CD14-positive monocyte (primary cell): Measurements from ENCODE around the gene OAF. TPM values are rescaled to one million over a fixed set of nuclear protein-coding genes. Genes with fewer than 3 reads are reported as not detected.

Experiments
- DNase-seq, 3 donors: peaks; one replicate each; pipeline ENCODE4 v3.0.0-alpha.2; 2011 to 2022
- H2AFZ ChIP-seq: 2 replicates; pipeline ENCODE4 v1.6.0; 2012; ENCODE audit warnings: mild to moderate bottlenecking, low read depth, low read length, inconsistent platforms; ENCODE audit not compliant: insufficient read depth, poor library complexity, severe bottlenecking
- H3K27ac ChIP-seq, 2 donors: 1 replicate in 1 of 2; 2 replicates in 1 of 2; pipeline ENCODE4 v1.5.1; 2012 to 2013; ENCODE audit warnings: low read length in 2 of 2, control low read depth in 1 of 2, inconsistent platforms in 1 of 2, low read depth in 1 of 2, mild to moderate bottlenecking in 1 of 2
- H3K27me3 ChIP-seq, 2 donors: one replicate each; pipeline versions ENCODE4 v1.6.0 to v1.6.1; 2011 to 2013; ENCODE audit warnings: low read length in 2 of 2; ENCODE audit not compliant: control insufficient read depth in 2 of 2, insufficient read depth in 2 of 2
- H3K36me3 ChIP-seq, 2 donors: replicated peaks in 1 of 2; 1 replicate in 1 of 2; 2 replicates in 1 of 2; pipeline versions ENCODE4 v1.5.1 to v1.6.1; 2012 to 2013; ENCODE audit warnings: low read length in 2 of 2, control low read depth in 1 of 2, inconsistent platforms in 1 of 2, mild to moderate bottlenecking in 1 of 2; ENCODE audit not compliant: insufficient read depth in 2 of 2, control insufficient read depth in 1 of 2
- H3K4me1 ChIP-seq, 2 donors: 1 replicate in 1 of 2; 2 replicates in 1 of 2; pipeline versions ENCODE4 v1.5.1 to v1.6.1; 2012 to 2013; ENCODE audit warnings: low read length in 2 of 2, control low read depth in 1 of 2, inconsistent platforms in 1 of 2, mild to moderate bottlenecking in 1 of 2, moderate library complexity in 1 of 2; ENCODE audit not compliant: insufficient read depth in 2 of 2, control insufficient read depth in 1 of 2
- H3K4me2 ChIP-seq: replicated peaks from 2 replicates; pipeline ENCODE3; 2012; ENCODE audit warnings: low read length, moderate library complexity, mild to moderate bottlenecking; ENCODE audit not compliant: poor library complexity, severe bottlenecking; ENCODE audit errors: extremely low read depth
- H3K4me3 ChIP-seq, 3 experiments: fragments of 200-600 bp in 1 of 3; sonication (generic) in 1 of 3; replicated peaks in 1 of 3; 1 replicate in 2 of 3; 2 replicates in 1 of 3; pipeline ENCODE4 v1.5.1; 2011 to 2013; ENCODE audit warnings: low read length in 3 of 3, mild to moderate bottlenecking in 3 of 3, control low read depth in 2 of 3, low read depth in 2 of 3, inconsistent platforms in 1 of 3, moderate library complexity in 1 of 3
- H3K79me2 ChIP-seq: 2 replicates; pipeline ENCODE4 v1.6.0; 2012; ENCODE audit warnings: mild to moderate bottlenecking, control low read depth, inconsistent platforms, low read length, moderate library complexity; ENCODE audit not compliant: insufficient read depth
- H3K9ac ChIP-seq: 2 replicates; pipeline ENCODE4 v1.6.0; 2017; ENCODE audit warnings: low read length, mild to moderate bottlenecking; ENCODE audit not compliant: insufficient read depth, poor library complexity, severe bottlenecking
- H3K9me3 ChIP-seq, 2 donors: replicated peaks in 1 of 2; 1 replicate in 1 of 2; 2 replicates in 1 of 2; pipeline versions ENCODE4 v1.5.1 to v1.6.1; 2012 to 2013; ENCODE audit warnings: low read length in 2 of 2, control low read depth in 1 of 2; ENCODE audit not compliant: control insufficient read depth in 1 of 2, insufficient read depth in 1 of 2
- H4K20me1 ChIP-seq: 2 replicates; pipeline ENCODE4 v1.6.0; 2012; ENCODE audit warnings: mild to moderate bottlenecking, low read length, control low read depth, moderate library complexity; ENCODE audit not compliant: insufficient read depth
- H3K27ac Mint-ChIP-seq, 7 donors: one replicate each; pipeline ENCODE4 v1.8.0; 2020; ENCODE audit warnings: mild to moderate bottlenecking in 7 of 7, mixed read lengths in 7 of 7, moderate library complexity in 6 of 7, inconsistent platforms in 2 of 7
- H3K27me3 Mint-ChIP-seq, 3 donors: one replicate each; pipeline ENCODE4 v1.8.0; 2021 to 2022; ENCODE audit warnings: low read depth in 3 of 3, mild to moderate bottlenecking in 3 of 3, mixed read lengths in 3 of 3, moderate library complexity in 3 of 3, inconsistent platforms in 1 of 3
- H3K36me3 Mint-ChIP-seq, 2 donors: one replicate each; pipeline ENCODE4 v1.8.0; 2020; ENCODE audit warnings: mixed read lengths in 2 of 2, inconsistent platforms in 1 of 2, mild to moderate bottlenecking in 1 of 2
- H3K4me1 Mint-ChIP-seq: one replicate; pipeline ENCODE4 v1.8.0; 2020; ENCODE audit warnings: mild to moderate bottlenecking, mixed read lengths
- H3K4me3 Mint-ChIP-seq, 2 donors: one replicate each; pipeline ENCODE4 v1.8.0; 2020; ENCODE audit warnings: mild to moderate bottlenecking in 2 of 2, mixed read lengths in 2 of 2, moderate library complexity in 1 of 2
- H3K9me3 Mint-ChIP-seq, 7 donors: one replicate each; pipeline ENCODE4 v1.8.0; 2020 to 2022; ENCODE audit warnings: mixed read lengths in 7 of 7, mild to moderate bottlenecking in 6 of 7, moderate library complexity in 6 of 7, inconsistent platforms in 2 of 7
- WGBS: methylation state at CpG from one replicate; pipeline ENCODE4 v1.1.5; 2013; ENCODE audit warnings: missing lambda C conversion rate; ENCODE audit not compliant: insufficient coverage; 5-methylcytosine and 5-hydroxymethylcytosine counted together
- intact Hi-C, 2 donors: fragments of 100-400 bp; cut with micrococcal nuclease; formaldehyde crosslinking; loops; one replicate each; pipeline versions ENCODE4 v1.15.0 to v1.15.1; 2023
- polyA plus RNA-seq, 3 donors: library from polyadenylated mRNA; depleted of rRNA in 1 of 3; unstranded in 2 of 3; stranded (reverse) in 1 of 3; fragments of 300-500 nt in 2 of 3; fragments of >200 nt in 1 of 3; fragmentation: Illumina TruSeq in 2 of 3; gene quantifications; 1 replicate in 2 of 3; 2 replicates in 1 of 3; pipeline ENCODE4 v1.2.3, GENCODE V29; 2012 to 2021
- TF ChIP-seq, protein P1 (sequence below): fragments of 200-600 bp; IDR thresholded peaks from one replicate; pipeline ENCODE4 v1.8.0; 2022; ENCODE audit warnings: antibody characterized with exemption, mild to moderate bottlenecking

Gene OAF
- polyA plus RNA-seq, 3 donors, result 31.5 to 57.2 (median 49.2) TPM

DNA sequence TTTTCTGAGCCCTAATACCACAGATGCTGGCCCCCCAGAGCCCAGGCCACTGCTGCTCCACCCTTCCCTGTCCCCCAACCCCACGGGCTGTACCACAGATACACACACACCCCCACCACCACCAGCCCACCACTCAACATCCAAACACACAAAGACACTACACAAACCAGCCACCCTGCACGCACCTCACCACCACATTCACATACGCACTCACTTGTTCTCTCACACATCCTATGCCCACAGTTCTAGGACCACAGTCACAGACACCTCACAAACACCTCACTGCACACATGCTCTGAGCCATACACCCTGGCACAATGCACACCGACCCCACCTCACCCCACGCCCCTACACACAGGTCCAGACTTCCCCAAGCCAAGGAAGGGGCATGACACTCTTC is 22.5 kb upstream of the OAF start:
- DNase-seq, result no peak
- H3K27ac Mint-ChIP-seq, result no peak overlapping the region
- Histone ChIP-seq H3K36me3 (no peaks in the 10 kb centered on the region), H2AFZ (no peak overlapping the region), H3K9ac (no peak overlapping the region), H3K79me2 (no peaks in the 10 kb centered on the region), H3K4me2 (no peak overlapping the region), H3K27me3 (no peaks in the 10 kb centered on the region), H3K4me1 (no peaks in the 10 kb centered on the region), H3K27ac (no peak overlapping the region), H3K4me3 (no peak overlapping the region), H4K20me1 (no peaks in the 10 kb centered on the region), H3K9me3 (no peaks in the 10 kb centered on the region)
- H3K27me3 Mint-ChIP-seq, result peaks cover 8 to 24% (median 17%) of the 10 kb centered on the region in 3 donors
- H3K9me3 Mint-ChIP-seq, result peaks cover 0 to 2% (median 0%) of the 10 kb centered on the region in 7 donors
- intact Hi-C loops, result no loop called here
- H3K4me3 Mint-ChIP-seq, result no peak overlapping the region
- H3K4me1 Mint-ChIP-seq, result peaks cover 6% of the 10 kb centered on the region
- WGBS, result 93% methylated on average over 3 of the region's 5 CpGs
- H3K36me3 Mint-ChIP-seq, result no peaks in the 10 kb centered on the region
- TF ChIP-seq, protein P1, sequence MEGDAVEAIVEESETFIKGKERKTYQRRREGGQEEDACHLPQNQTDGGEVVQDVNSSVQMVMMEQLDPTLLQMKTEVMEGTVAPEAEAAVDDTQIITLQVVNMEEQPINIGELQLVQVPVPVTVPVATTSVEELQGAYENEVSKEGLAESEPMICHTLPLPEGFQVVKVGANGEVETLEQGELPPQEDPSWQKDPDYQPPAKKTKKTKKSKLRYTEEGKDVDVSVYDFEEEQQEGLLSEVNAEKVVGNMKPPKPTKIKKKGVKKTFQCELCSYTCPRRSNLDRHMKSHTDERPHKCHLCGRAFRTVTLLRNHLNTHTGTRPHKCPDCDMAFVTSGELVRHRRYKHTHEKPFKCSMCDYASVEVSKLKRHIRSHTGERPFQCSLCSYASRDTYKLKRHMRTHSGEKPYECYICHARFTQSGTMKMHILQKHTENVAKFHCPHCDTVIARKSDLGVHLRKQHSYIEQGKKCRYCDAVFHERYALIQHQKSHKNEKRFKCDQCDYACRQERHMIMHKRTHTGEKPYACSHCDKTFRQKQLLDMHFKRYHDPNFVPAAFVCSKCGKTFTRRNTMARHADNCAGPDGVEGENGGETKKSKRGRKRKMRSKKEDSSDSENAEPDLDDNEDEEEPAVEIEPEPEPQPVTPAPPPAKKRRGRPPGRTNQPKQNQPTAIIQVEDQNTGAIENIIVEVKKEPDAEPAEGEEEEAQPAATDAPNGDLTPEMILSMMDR, result no peak

DNA sequence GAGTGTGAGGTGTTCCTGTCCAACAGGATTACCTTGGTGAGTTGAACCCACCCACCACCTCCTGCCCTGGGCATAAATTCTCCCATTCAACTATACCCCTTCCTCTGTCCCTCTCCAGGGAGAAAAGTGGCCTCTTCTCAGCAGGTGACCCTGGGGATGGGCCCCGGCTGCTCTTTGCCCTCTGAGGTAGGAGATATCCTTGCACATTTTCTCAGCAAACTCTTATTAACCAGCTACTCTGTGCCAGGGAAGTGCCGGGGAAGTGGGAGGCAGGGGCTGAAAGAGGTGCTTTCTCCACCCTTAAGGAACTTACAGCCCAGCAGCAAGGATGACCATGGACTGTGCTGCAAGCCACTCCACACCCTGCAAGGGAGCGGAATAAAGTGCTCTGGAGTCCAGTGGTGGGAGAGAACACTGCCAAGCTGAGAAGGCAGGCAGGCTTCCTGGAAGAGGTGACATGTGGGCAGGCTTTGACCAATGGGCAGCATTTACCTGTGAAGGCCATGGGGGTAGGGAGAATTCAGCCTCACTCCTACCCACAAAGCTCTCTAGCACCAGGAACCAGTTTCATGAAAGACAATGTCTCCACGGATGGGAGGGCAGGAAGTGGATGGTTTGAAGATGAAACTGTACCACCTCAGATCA is 21.9 kb upstream of the OAF start:
- Histone ChIP-seq H3K4me2 (no peak overlapping the region), H3K9me3 (no peaks in the 10 kb centered on the region), H3K27ac (no peak overlapping the region), H3K36me3 (no peaks in the 10 kb centered on the region), H2AFZ (no peak overlapping the region), H3K9ac (no peak overlapping the region), H3K4me1 (no peaks in the 10 kb centered on the region), H3K27me3 (no peaks in the 10 kb centered on the region), H3K4me3 (no peak overlapping the region), H4K20me1 (no peaks in the 10 kb centered on the region), H3K79me2 (no peaks in the 10 kb centered on the region)
- DNase-seq, result no peak
- Mint-ChIP-seq H3K27me3 (peaks cover 6 to 20% (median 17%) of the 10 kb centered on the region in 3 donors), H3K9me3 (peaks cover 0 to 2% (median 0%) of the 10 kb centered on the region in 7 donors), H3K36me3 (no peaks in the 10 kb centered on the region), H3K4me3 (no peak overlapping the region), H3K27ac (no peak overlapping the region), H3K4me1 (peaks cover 6% of the 10 kb centered on the region)
- intact Hi-C loops, result no loop called here
- TF ChIP-seq, protein P1, result no peak
- no CpG with 5 or more reads among the region's 4 CpGs for WGBS
